ENCODE measurements around the gene ZCCHC14. TPM values are rescaled to one million over a fixed set of nuclear protein-coding genes. Genes with fewer than 3 reads are reported as not detected.

Gene ZCCHC14
- total and polyA plus RNA-seq, 2 of the 13 experiments (the other 11 are each of a cell fraction or from before 2014, with no cell fraction given): 12.4 to 12.5 TPM

DNA sequence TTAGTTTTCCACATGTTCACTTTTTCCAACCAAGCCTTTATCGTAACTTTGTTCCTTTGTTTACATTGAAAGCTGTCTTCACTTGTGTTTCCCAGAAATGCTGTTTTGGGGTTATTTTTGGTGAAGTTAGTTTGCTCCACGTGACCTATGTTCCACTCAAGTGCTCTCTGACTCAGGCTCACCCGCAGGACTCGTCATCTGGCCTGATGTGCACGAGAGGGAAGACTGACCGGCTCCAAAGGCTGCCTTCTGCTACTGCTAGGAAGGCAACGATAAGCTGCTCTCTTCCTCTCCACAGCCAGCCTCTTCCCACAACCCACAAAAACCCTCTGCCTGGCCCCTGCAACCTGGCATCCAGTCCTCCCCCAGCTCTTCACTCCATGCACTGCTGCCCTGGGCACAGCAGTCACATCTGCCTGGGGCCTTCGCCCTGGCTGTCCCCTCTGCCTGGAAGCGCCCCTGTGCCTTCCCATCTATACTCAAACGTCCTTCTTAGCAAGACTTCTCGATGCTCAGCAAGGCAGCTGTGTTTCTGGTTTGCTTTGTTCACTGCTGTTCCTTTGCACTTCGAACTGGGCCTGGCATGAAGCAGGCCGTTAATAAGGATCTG, 28.0 kb downstream of the ZCCHC14 start (continued):
- TF ChIP-seq ZHX1 (CRISPR knock-in tag; IDR thresholded peaks at IDR 0.05; ENCODE audit: low read depth) (no peak), HBP1 (CRISPR knock-in tag; IDR thresholded peaks at IDR 0.05; ENCODE audit: low read depth) (no peak; the same call in 1 of the 2 replicates), ZBTB26 (CRISPR knock-in tag; IDR thresholded peaks at IDR 0.05; ENCODE audit: borderline replicate concordance) (no peak), ZNF75D (CRISPR knock-in tag; IDR thresholded peaks at IDR 0.05; ENCODE audit: borderline replicate concordance) (no peak), HIC2 (CRISPR knock-in tag; IDR thresholded peaks at IDR 0.05; ENCODE audit: low read depth) (peak; percentile 50; the same call in 1 of the 2 replicates), RELA (CRISPR knock-in tag; IDR thresholded peaks at IDR 0.05) (no peak), ZNF180 (CRISPR knock-in tag; IDR thresholded peaks at IDR 0.05; ENCODE audit: borderline replicate concordance, low read depth) (no peak), ZSCAN31 (CRISPR knock-in tag; IDR thresholded peaks at IDR 0.05; ENCODE audit: low read depth) (no peak), MATR3 (CRISPR knock-in tag; IDR thresholded peaks at IDR 0.05) (no peak), ZFX (CRISPR knock-in tag; IDR thresholded peaks at IDR 0.05; ENCODE audit: low read depth) (0 out of 2 replicates have a peak, but pooled peaks have one; percentile 10), KLF16 (CRISPR knock-in tag; IDR thresholded peaks at IDR 0.05) (no peak), AGO2 (optimal IDR thresholded peaks at IDR 0.05; ENCODE audit: low read depth, low read length) (no peak), GPN1 (CRISPR knock-in tag; IDR thresholded peaks at IDR 0.05; ENCODE audit: borderline replicate concordance) (no peak), LCORL (IDR thresholded peaks at IDR 0.05) (no peak), LCORL (CRISPR knock-in tag; IDR thresholded peaks at IDR 0.05) (no peak; the same call in 1 of the 2 replicates), SSRP1 (CRISPR knock-in tag; IDR thresholded peaks at IDR 0.05) (peak; percentile 57; the same call in 1 of the 2 replicates), ZBTB2 (CRISPR knock-in tag; IDR thresholded peaks at IDR 0.05; ENCODE audit: low read depth) (no peak), SMAD9 (CRISPR knock-in tag; IDR thresholded peaks at IDR 0.05) (no peak)
- TF ChIP-seq, protein P1, sequence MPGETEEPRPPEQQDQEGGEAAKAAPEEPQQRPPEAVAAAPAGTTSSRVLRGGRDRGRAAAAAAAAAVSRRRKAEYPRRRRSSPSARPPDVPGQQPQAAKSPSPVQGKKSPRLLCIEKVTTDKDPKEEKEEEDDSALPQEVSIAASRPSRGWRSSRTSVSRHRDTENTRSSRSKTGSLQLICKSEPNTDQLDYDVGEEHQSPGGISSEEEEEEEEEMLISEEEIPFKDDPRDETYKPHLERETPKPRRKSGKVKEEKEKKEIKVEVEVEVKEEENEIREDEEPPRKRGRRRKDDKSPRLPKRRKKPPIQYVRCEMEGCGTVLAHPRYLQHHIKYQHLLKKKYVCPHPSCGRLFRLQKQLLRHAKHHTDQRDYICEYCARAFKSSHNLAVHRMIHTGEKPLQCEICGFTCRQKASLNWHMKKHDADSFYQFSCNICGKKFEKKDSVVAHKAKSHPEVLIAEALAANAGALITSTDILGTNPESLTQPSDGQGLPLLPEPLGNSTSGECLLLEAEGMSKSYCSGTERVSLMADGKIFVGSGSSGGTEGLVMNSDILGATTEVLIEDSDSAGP (CRISPR knock-in tag; IDR thresholded peaks at IDR 0.05; ENCODE audit: borderline replicate concordance): peak; percentile 49; the same call in 1 of the 2 replicates

Measured in HepG2 (cell line).